Lung (tissue), 12 donors: ENCODE data around the gene PSMC2. TPM values are rescaled to one million over a fixed set of nuclear protein-coding genes. Genes with fewer than 3 reads are reported as not detected.

ENCODE experiments used
- ATAC-seq: fragments of 200-7000 bp; cut with Tn5 transposase; one replicate; pipeline ENCODE4 v1.9.1; 2020; ENCODE audit warnings: moderate number of reproducible peaks; ENCODE audit not compliant: insufficient read depth, low FRiP score
- DNase-seq, 3 donors: peaks; one replicate each; pipeline ENCODE4 v3.0.0-alpha.2; 2013 to 2017
- H3K27ac ChIP-seq, 2 donors: one replicate each; pipeline ENCODE4 v1.5.1; 2013; ENCODE audit warnings: mild to moderate bottlenecking in 2 of 2, moderate library complexity in 2 of 2, control low read depth in 1 of 2, inconsistent platforms in 1 of 2, low read depth in 1 of 2, low read length in 1 of 2
- H3K27me3 ChIP-seq, 3 donors: one replicate each; pipeline ENCODE4 v1.5.1; 2013; ENCODE audit warnings: low read length in 2 of 3; ENCODE audit not compliant: control insufficient read depth in 3 of 3, insufficient read depth in 3 of 3
- H3K36me3 ChIP-seq, 4 donors: one replicate each; pipeline ENCODE4 v1.5.1; 2013; ENCODE audit warnings: low read length in 4 of 4, mild to moderate bottlenecking in 1 of 4, moderate library complexity in 1 of 4; ENCODE audit not compliant: control insufficient read depth in 4 of 4, insufficient read depth in 4 of 4
- H3K4me1 ChIP-seq, 5 donors: one replicate each; pipeline ENCODE4 v1.5.1; 2013; ENCODE audit warnings: low read length in 5 of 5, mild to moderate bottlenecking in 2 of 5, moderate library complexity in 1 of 5; ENCODE audit not compliant: control insufficient read depth in 5 of 5, insufficient read depth in 5 of 5
- H3K4me3 ChIP-seq: one replicate; pipeline ENCODE4 v1.5.1; 2013; ENCODE audit warnings: mild to moderate bottlenecking, control low read depth, moderate library complexity
- H3K9ac ChIP-seq, 2 donors: one replicate each; pipeline ENCODE4 v1.5.1; 2013; ENCODE audit warnings: low read length in 2 of 2, control low read depth in 1 of 2; ENCODE audit not compliant: insufficient read depth in 1 of 2
- H3K9me3 ChIP-seq, 4 donors: one replicate each; pipeline ENCODE4 v1.5.1; 2013; ENCODE audit warnings: low read length in 3 of 4, mild to moderate bottlenecking in 1 of 4, moderate library complexity in 1 of 4; ENCODE audit not compliant: control insufficient read depth in 4 of 4, insufficient read depth in 3 of 4
- CTCF ChIP-seq: IDR thresholded peaks from 2 replicates; pipeline ENCODE4 v1.5.1; 2012; ENCODE audit warnings: mild to moderate bottlenecking; ENCODE audit errors: control extremely low read depth, extremely low read depth
- WGBS, 2 donors: extraction: QIAGEN DNeasy Blood & Tissue Kit; methylation state at CpG; one replicate each; pipeline ENCODE4 v1.1.7; 2013; 5-methylcytosine and 5-hydroxymethylcytosine counted together
- polyA plus RNA-seq, 2 donors: library from polyadenylated mRNA; stranded (reverse); fragments of 200-250 nt; gene quantifications; one replicate each; pipeline ENCODE4 v1.2.1, GENCODE V29; 2013
- total RNA-seq, 2 donors: library from RNA; depleted of rRNA in 1 of 2; stranded (reverse); fragments of >200 nt in 1 of 2; gene quantifications; one replicate each; pipeline ENCODE4 v1.2.1, GENCODE V29; 2014 to 2021
- donor health status: control.
- donor health status: control.
- donor health status: Bipolar disorder and iron deficiency.
- donor health status: healthy.
- donor health status: DM: yes; HTN: yes; CAD: no.

Gene PSMC2
- total and polyA plus RNA-seq, 4 donors = 68.8 to 157 (median 100) TPM

GRCh38 chr7:103387242-103387641, 39.8 kb downstream of the PSMC2 start:
- ATAC-seq (no peak), DNase-seq (no peak)
- Histone ChIP-seq H3K9me3 (no peaks in the 10 kb centered on the region), H3K27ac (no peak overlapping the region), H3K36me3 (no peaks in the 10 kb centered on the region), H3K9ac (no peak overlapping the region), H3K4me1 (no peaks in the 10 kb centered on the region), H3K4me3 (no peak overlapping the region), H3K27me3 (no peaks in the 10 kb centered on the region)
- TF ChIP-seq CTCF = no peak
- 68 to 74% methylated on average over 1 of the region's 1 CpG for WGBS, 2 donors

GRCh38 chr7:103388469-103389140, 41.2 kb downstream of the PSMC2 start:
- no peak overlapping the region for H3K9ac ChIP-seq
- 68 to 86% methylated on average over 4 of the region's 4 CpGs for WGBS, 2 donors
- H3K36me3 ChIP-seq = no peaks in the 10 kb centered on the region
- no peaks in the 10 kb centered on the region for H3K9me3 ChIP-seq
- H3K4me1 ChIP-seq = no peaks in the 10 kb centered on the region
- H3K4me3 ChIP-seq = no peak overlapping the region
- H3K27ac ChIP-seq = no peak overlapping the region
- DNase-seq (no peak), ATAC-seq (no peak)
- TF ChIP-seq CTCF = no peak
- H3K27me3 ChIP-seq = no peaks in the 10 kb centered on the region

DNA sequence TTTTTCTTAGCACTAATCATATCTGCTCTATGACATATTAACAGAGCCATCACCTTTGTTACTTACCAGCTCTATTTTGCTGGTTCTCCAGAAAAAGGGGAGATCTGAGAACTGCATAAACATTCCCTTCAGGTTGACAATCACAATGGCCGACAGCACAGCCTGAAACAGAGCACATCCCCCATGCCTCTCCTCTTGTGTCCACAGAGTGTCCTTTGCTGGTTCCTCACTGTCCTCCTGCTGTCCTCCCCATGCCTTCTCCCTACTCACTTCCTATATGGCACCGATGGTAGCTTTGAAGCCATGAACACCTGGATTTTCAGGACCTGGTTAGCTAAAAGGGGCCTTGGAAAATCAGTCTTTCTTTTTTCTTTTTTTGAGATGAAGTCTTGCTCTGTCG, 41.8 kb downstream of the PSMC2 start:
- 85 to 90% methylated on average over 3 of the region's 3 CpGs for WGBS, 2 donors
- Histone ChIP-seq H3K4me3 (no peak overlapping the region), H3K9me3 (no peaks in the 10 kb centered on the region), H3K9ac (no peak overlapping the region), H3K27me3 (no peaks in the 10 kb centered on the region), H3K27ac (no peak overlapping the region), H3K36me3 (no peaks in the 10 kb centered on the region), H3K4me1 (no peaks in the 10 kb centered on the region)
- ATAC-seq (no peak), DNase-seq (no peak)
- no peak for TF ChIP-seq CTCF

GRCh38 chr7:103391150-103391549, 43.7 kb downstream of the PSMC2 start:
- no peak for TF ChIP-seq CTCF
- 96 to 97% methylated on average over 5 of the region's 5 CpGs for WGBS, 2 donors

More at GRCh38 chr7:103391150-103391549, 43.7 kb downstream of the PSMC2 start:
- ATAC-seq (no peak), DNase-seq (no peak)
- Histone ChIP-seq H3K27me3 (no peaks in the 10 kb centered on the region), H3K4me1 (no peaks in the 10 kb centered on the region), H3K27ac (no peak overlapping the region), H3K9me3 (no peaks in the 10 kb centered on the region), H3K36me3 (no peaks in the 10 kb centered on the region), H3K4me3 (no peak overlapping the region), H3K9ac (no peak overlapping the region)
